Tibial artery (tissue), 4 donors: ENCODE data around the gene FSIP1.

ENCODE experiments used
- DNase-seq, 2 donors: peaks; one replicate each; pipeline ENCODE4 v3.0.0-alpha.2; 2019
- H3K27ac ChIP-seq, 2 donors: fragments of 200-600 bp; sonication (generic) in 1 of 2; 1 replicate in 1 of 2; 2 replicates in 1 of 2; pipeline ENCODE4 v1.5.1; 2018 to 2019; ENCODE audit warnings: mild to moderate bottlenecking in 1 of 2
- H3K27me3 ChIP-seq, 2 donors: fragments of 200-600 bp; sonication (generic) in 1 of 2; one replicate each; pipeline versions ENCODE4 v1.5.1 to v1.6.0; 2016 to 2019
- H3K36me3 ChIP-seq, 3 donors: fragments of 200-600 bp; sonication (generic) in 2 of 3; one replicate each; pipeline ENCODE4 v1.5.1; 2016 to 2019; ENCODE audit warnings: mild to moderate bottlenecking in 2 of 3
- H3K4me1 ChIP-seq, 4 donors: fragments of 200-600 bp; sonication (generic) in 2 of 4; 1 replicate in 3 of 4; 2 replicates in 1 of 4; pipeline ENCODE4 v1.5.1; 2016 to 2019
- H3K4me3 ChIP-seq, 2 donors: fragments of 200-600 bp; sonication (generic) in 1 of 2; 1 replicate in 1 of 2; 2 replicates in 1 of 2; pipeline ENCODE4 v1.5.1; 2018 to 2019; ENCODE audit warnings: mild to moderate bottlenecking in 2 of 2
- H3K9me3 ChIP-seq, 3 donors: fragments of 200-600 bp; sonication (generic) in 1 of 3; one replicate each; pipeline ENCODE4 v1.5.1; 2016 to 2019
- intact Hi-C: fragments of 100-400 bp; cut with DNase I; formaldehyde crosslinking; loops from one replicate; pipeline ENCODE4 v1.15.0; 2023; ENCODE audit warnings: low total_unique reads
- TF ChIP-seq, protein P1 (sequence below), 2 experiments: fragments of 200-600 bp in 1 of 2; fragments of 450-650 bp in 1 of 2; IDR thresholded peaks; one replicate each; pipeline ENCODE4 v1.5.1; 2017 to 2019; ENCODE audit warnings: antibody characterized with exemption in 2 of 2, mild to moderate bottlenecking in 1 of 2, moderate library complexity in 1 of 2

Gene FSIP1

DNA sequence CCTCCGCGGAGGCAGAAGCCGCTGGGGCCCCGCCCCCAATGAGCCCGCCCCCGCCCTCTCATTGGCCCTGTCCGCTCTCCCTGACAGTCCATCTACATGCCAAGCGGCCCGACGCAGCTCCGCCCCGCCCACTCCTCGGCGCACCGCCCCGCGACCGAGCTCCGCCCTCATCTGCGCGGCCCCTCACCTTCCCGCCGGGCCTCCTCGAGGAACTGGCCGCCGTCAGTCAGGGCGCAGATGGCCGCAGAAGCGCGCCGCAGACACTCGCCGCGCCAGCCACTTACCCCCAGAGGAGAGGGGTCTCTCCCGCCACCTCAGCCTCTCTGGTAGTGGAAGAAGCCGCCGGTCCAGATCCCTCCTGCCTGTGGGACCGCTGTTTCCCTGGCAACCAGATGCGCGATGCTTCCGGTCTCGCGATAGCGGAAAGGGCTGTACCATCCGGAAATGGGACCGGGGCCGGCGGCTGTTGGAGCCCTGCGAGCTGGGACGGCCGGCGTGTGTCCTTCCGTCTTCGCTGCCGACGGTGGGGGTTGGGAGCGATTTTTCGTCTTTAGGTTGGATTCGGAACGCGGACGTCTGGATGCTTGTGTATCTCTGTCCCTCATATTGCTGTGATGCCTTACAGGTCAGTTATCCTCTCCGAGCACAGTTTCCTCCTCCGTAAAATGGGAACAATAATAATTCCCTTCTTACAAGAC, at the start of gene FSIP1:
Gene FSIP1 (minus strand): TSS at position 401 of the 698 bp plus-strand sequence. CDS start 6,317 bp downstream, outside the sequence.
- Histone ChIP-seq H3K36me3 (no peaks in the 10 kb centered on the region), H3K27me3 (no peaks in the 10 kb centered on the region), H3K27ac (peak within 1 kb of the TSS; percentile 63 to 67), H3K4me1 (peaks cover 0 to 18% (median 12%) of the 10 kb centered on the region in 4 donors), H3K9me3 (no peaks in the 10 kb centered on the region), H3K4me3 (peak within 1 kb of the TSS; percentile 67 to 77)
- peak; percentile 97 to 98 for DNase-seq
- intact Hi-C loops = loop anchor here (5.0 to 10.0 kb wide), 2 partner anchors 150 to 262 kb away; partner anchors contain the start of gene EIF2AK4
- TF ChIP-seq, protein P1, sequence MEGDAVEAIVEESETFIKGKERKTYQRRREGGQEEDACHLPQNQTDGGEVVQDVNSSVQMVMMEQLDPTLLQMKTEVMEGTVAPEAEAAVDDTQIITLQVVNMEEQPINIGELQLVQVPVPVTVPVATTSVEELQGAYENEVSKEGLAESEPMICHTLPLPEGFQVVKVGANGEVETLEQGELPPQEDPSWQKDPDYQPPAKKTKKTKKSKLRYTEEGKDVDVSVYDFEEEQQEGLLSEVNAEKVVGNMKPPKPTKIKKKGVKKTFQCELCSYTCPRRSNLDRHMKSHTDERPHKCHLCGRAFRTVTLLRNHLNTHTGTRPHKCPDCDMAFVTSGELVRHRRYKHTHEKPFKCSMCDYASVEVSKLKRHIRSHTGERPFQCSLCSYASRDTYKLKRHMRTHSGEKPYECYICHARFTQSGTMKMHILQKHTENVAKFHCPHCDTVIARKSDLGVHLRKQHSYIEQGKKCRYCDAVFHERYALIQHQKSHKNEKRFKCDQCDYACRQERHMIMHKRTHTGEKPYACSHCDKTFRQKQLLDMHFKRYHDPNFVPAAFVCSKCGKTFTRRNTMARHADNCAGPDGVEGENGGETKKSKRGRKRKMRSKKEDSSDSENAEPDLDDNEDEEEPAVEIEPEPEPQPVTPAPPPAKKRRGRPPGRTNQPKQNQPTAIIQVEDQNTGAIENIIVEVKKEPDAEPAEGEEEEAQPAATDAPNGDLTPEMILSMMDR (IDR thresholded peaks at IDR 0.05) = no peak

DNA sequence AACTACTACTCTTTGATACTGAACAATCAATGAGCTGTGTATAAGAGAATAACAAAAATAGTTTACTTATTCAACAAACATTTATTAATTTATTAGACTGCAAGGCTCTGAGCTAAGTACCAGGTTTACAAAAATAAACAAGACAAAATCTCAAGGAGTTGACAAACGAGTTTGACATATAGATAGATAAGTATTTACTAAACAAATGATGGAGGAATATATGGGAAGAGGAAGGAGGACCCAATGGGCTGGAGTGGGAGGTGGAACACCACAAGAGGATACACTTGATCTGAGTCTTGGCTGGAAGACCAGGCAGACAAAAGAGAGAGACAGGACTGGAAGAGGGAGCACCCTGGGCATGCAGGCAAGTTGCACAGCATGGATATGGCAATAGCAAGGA, 47.5 kb upstream of the FSIP1 start:
- Histone ChIP-seq H3K9me3 (no peaks in the 10 kb centered on the region), H3K27me3 (no peaks in the 10 kb centered on the region), H3K4me1 (peaks cover 0 to 19% (median 3%) of the 10 kb centered on the region in 4 donors), H3K4me3 (no peak overlapping the region), H3K36me3 (no peaks in the 10 kb centered on the region), H3K27ac (no peak overlapping the region)
- DNase-seq = no peak
- intact Hi-C loops = no loop called here
- TF ChIP-seq, protein P1 (IDR thresholded peaks at IDR 0.05) = no peak

DNA sequence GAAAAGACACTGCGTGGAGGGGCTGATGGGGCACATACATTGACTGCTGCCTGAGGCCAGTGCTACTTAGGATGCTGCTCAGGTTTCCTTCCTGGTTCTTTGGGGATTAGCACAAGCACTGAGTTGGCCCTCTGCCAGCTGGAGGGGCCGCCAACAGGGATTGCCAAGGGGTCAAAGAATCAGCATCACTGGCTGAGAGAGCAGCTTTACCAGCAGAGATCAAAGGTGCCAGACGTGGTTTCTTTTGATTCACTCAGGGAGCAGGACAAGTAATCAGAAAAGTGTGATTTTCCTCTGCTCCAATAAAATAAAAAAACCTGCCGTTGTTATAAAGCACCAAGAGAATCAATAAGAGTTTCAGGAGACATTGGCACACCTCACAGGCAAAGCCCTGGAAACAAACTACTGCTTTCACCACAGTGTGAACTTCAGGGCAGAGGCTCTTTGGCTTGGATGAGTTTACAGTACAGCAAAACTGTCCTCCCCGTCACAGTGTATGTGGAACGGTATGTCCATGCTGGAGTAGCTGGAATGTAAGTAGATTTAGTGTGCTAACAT, 45.8 kb upstream of the FSIP1 start:
- H3K9me3 ChIP-seq = no peaks in the 10 kb centered on the region
- H3K4me3 ChIP-seq = no peak overlapping the region
- no peak for DNase-seq
- no peaks in the 10 kb centered on the region for H3K27me3 ChIP-seq
- TF ChIP-seq, protein P1 (IDR thresholded peaks at IDR 0.05) = no peak
- no peak overlapping the region for H3K27ac ChIP-seq
- H3K36me3 ChIP-seq = no peaks in the 10 kb centered on the region
- intact Hi-C loops = no loop called here
- peaks cover 0 to 13% (median 3%) of the 10 kb centered on the region in 4 donors for H3K4me1 ChIP-seq

- Histone ChIP-seq H3K27me3 (no peaks in the 10 kb centered on the region), H3K4me3 (no peak overlapping the region), H3K9me3 (no peaks in the 10 kb centered on the region), H3K27ac (no peak overlapping the region), H3K4me1 (peaks cover 0 to 11% (median 3%) of the 10 kb centered on the region in 4 donors), H3K36me3 (no peaks in the 10 kb centered on the region)
- TF ChIP-seq, protein P1 (IDR thresholded peaks at IDR 0.05) = no peak
- no peak for DNase-seq
- intact Hi-C loops = no loop called here
Observed at GRCh38 chr15:39826975-39827374, 44.3 kb upstream of the FSIP1 start.

GRCh38 chr15:39823634-39824033, 41.0 kb upstream of the FSIP1 start:
- no peak overlapping the region for H3K4me3 ChIP-seq
- DNase-seq = no peak
- H3K36me3 ChIP-seq = no peaks in the 10 kb centered on the region
- TF ChIP-seq, protein P1 (IDR thresholded peaks at IDR 0.05) = no peak
- H3K4me1 ChIP-seq = peaks cover 0 to 6% (median 2%) of the 10 kb centered on the region in 4 donors
- no peaks in the 10 kb centered on the region for H3K9me3 ChIP-seq
- no peaks in the 10 kb centered on the region for H3K27me3 ChIP-seq
- H3K27ac ChIP-seq = no peak overlapping the region
- intact Hi-C loops = no loop called here
